GM21619 (cell line): ENCODE results near the gene CACNA2D3.
"Not testable (repeated sequence)": the region's sequence is repeated elsewhere in the genome, so short reads cannot be mapped to it uniquely, and the experiment has no call there.

Source experiments
- ATAC-seq: cut with Tn5 transposase; IDR thresholded peaks from one replicate; pipeline ENCODE4 v1.9.1; 2021; ENCODE audit not compliant: unreplicated experiment

Gene CACNA2D3

GRCh38 chr3:54437271-54437670 is 314.9 kb downstream of the CACNA2D3 start:
- ATAC-seq: no peak

- no peak for ATAC-seq
These were observed 321.3 kb downstream of the CACNA2D3 start for GRCh38 chr3:54443561-54444161.

GRCh38 chr3:54445630-54446029 is 323.3 kb downstream of the CACNA2D3 start:
- ATAC-seq: no peak

GRCh38 chr3:54447427-54447826 is 325.1 kb downstream of the CACNA2D3 start:
- ATAC-seq: no peak

- ATAC-seq: no peak
These were observed 332.5 kb downstream of the CACNA2D3 start for GRCh38 chr3:54454806-54455205.

- ATAC-seq: no peak
These were observed 336.0 kb downstream of the CACNA2D3 start for GRCh38 chr3:54458357-54458756.

- not testable (repeated sequence) for ATAC-seq
These were observed 342.2 kb downstream of the CACNA2D3 start for GRCh38 chr3:54464554-54464953.

- ATAC-seq: no peak
These were observed 354.5 kb downstream of the CACNA2D3 start for GRCh38 chr3:54476891-54477290.

- no peak for ATAC-seq
These were observed 359.4 kb downstream of the CACNA2D3 start for GRCh38 chr3:54481606-54482365.

- ATAC-seq: no peak
These were observed 362.0 kb downstream of the CACNA2D3 start for GRCh38 chr3:54484334-54484733.

GRCh38 chr3:54486317-54486716 is 364.0 kb downstream of the CACNA2D3 start:
- no peak for ATAC-seq

GRCh38 chr3:54488297-54488696 is 365.9 kb downstream of the CACNA2D3 start:
- no peak for ATAC-seq

- no peak for ATAC-seq
These were observed 371.9 kb downstream of the CACNA2D3 start for GRCh38 chr3:54494209-54494608.

- no peak for ATAC-seq
These were observed 384.3 kb downstream of the CACNA2D3 start for GRCh38 chr3:54506603-54507002.

- ATAC-seq: no peak
These were observed 385.6 kb downstream of the CACNA2D3 start for GRCh38 chr3:54507876-54508460.

GRCh38 chr3:54510506-54510905 is 388.2 kb downstream of the CACNA2D3 start:
- ATAC-seq: no peak

GRCh38 chr3:54511766-54512365 is 389.5 kb downstream of the CACNA2D3 start:
- ATAC-seq: no peak

- ATAC-seq: no peak
These were observed 391.7 kb downstream of the CACNA2D3 start for GRCh38 chr3:54514006-54514405.

GRCh38 chr3:54514416-54514815 is 392.1 kb downstream of the CACNA2D3 start:
- no peak for ATAC-seq

- ATAC-seq: no peak
These were observed 393.3 kb downstream of the CACNA2D3 start for GRCh38 chr3:54515441-54516213.

- no peak for ATAC-seq
These were observed 395.1 kb downstream of the CACNA2D3 start for GRCh38 chr3:54517424-54517823.
